ENCODE measurements around the gene PLD2.
A peak's percentile ranks its signal among the peaks of the same experiment; 100 is the strongest.
"Not testable (repeated sequence)": the region's sequence is repeated elsewhere in the genome, so short reads cannot be mapped to it uniquely, and the experiment has no call there.

Gene PLD2

GRCh38 chr17:4851084-4851483 lies 44.1 kb downstream of the PLD2 start:
- H3K4me3 ChIP-seq (ENCODE audit: low read length), result no peak overlapping the region
- no peak for DNase-seq (ENCODE audit: low read depth)
- no peak for TF ChIP-seq CTCF (conservative IDR thresholded peaks at IDR 0.05; ENCODE audit: low read length)

- no peak for TF ChIP-seq CTCF (conservative IDR thresholded peaks at IDR 0.05; ENCODE audit: low read length)
- peak; percentile 70 for DNase-seq (ENCODE audit: low read depth)
- no peak overlapping the region for H3K4me3 ChIP-seq (ENCODE audit: low read length)
Observed at GRCh38 chr17:4852567-4853207, 45.7 kb downstream of the PLD2 start.

GRCh38 chr17:4853208-4853671 lies 46.3 kb downstream of the PLD2 start:
- DNase-seq (ENCODE audit: low read depth), result no peak
- no peak for TF ChIP-seq CTCF (conservative IDR thresholded peaks at IDR 0.05; ENCODE audit: low read length)

GRCh38 chr17:4854111-4854681 lies 47.2 kb downstream of the PLD2 start:
- H3K4me3 ChIP-seq (ENCODE audit: low read length), result no peak overlapping the region
- peak; percentile 43 for DNase-seq (ENCODE audit: low read depth)
- no peak for TF ChIP-seq CTCF (conservative IDR thresholded peaks at IDR 0.05; ENCODE audit: low read length)

More at GRCh38 chr17:4853208-4853671, 46.3 kb downstream of the PLD2 start:
- H3K4me3 ChIP-seq (ENCODE audit: low read length), result no peak overlapping the region

- TF ChIP-seq CTCF (conservative IDR thresholded peaks at IDR 0.05; ENCODE audit: low read length), result no peak
- DNase-seq (ENCODE audit: low read depth), result no peak
- H3K4me3 ChIP-seq (ENCODE audit: low read length), result no peak overlapping the region
Observed at GRCh38 chr17:4856271-4856936, 49.5 kb downstream of the PLD2 start.

- no peak overlapping the region for H3K4me3 ChIP-seq (ENCODE audit: low read length)
- no peak for TF ChIP-seq CTCF (conservative IDR thresholded peaks at IDR 0.05; ENCODE audit: low read length)
Observed at GRCh38 chr17:4856937-4857314, 50.0 kb downstream of the PLD2 start.

GRCh38 chr17:4857347-4857746 lies 50.4 kb downstream of the PLD2 start:
- not testable (repeated sequence) for H3K4me3 ChIP-seq (ENCODE audit: low read length); DNase-seq (ENCODE audit: low read depth)

More at GRCh38 chr17:4856937-4857314, 50.0 kb downstream of the PLD2 start:
- DNase-seq (ENCODE audit: low read depth), result no peak

All from AG10803 (cell line).